ENCODE data around the gene CAMK2D. TPM values are rescaled to one million over a fixed set of nuclear protein-coding genes. Genes with fewer than 3 reads are reported as not detected.

CAMK2D gene
- total RNA-seq, 1 donor from 2014 or later: 78.9 TPM

DNA sequence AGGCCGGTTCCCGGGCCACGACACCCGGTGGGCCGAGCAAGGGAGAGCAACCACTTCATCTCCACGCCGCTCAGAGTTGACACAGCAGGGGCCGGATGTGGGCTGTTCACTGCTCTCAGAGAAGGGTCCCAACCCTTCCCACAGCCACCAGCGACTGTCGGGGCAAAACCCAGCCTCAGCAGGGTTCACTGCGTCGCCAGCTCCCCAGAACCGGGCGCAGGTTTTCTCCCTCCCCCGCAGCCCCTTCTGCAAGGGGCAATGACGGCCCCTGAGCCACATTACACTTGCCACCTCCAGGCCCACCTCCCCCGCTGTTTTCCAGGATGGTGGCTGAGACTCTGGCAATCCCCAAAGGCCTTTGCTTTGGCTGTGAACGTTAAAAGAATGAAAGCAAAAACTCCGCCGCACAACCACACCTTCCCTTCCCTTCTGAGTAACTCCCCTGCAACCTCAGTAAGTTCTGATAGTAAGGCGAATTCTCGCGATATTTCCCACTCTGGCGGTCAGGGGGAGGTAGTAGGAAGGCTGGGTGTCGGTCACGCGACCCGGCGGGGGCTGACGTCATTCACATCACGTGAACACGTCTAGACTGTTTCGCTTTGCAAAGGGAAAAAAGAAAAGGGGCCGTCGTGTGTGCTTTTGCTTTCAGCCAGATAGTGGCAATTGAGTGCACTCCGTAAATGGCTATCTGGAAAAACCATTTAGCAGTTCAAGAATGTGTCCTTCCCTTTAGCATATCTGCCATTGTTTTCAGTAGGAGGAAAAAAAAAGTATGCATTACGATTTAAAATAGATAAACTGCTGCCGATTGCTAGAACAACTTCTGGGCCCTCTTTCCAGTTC, 869 bp upstream of the CAMK2D start:
- peak; percentile 94 for DNase-seq

DNA sequence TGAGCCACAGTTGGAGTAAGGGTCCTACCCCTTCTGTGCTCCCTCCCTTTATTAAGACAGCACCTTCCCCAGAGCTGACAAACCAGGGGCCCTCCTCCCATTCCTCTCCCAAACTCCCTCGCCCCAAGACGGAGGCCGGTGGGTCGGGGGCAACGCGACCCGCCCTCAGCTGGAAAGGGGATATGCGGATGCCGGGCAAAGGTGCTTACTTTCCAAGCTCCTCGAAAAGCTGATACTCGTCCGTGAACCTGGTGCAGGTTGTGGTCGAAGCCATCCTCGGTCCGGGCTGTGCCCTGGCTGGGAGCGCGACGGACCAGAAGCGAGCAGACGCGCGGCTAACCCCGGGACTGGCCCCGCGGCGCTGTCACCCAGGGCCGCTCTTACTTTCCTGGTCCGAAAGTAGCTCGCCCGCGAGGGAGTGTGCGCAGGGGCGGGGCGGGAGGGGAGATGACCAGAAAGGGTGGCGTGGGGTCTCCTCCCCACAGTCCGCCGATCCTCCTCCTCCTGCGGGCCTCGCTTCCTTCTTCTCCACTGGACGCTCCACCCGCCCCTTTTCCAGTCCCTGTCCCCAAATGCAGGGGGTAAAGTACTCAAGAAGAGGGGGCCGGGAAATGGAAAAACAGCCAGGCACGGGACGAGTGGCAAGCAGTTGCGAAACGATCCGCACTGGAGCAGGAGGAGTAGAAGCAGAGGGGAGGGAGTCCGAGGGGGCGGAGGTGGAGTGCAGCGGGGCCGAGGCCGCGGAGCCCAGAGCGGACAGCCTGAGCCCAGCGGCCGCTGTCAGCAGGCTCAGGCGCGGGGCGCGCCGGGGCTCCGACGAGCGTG, 531 bp downstream of the CAMK2D start:
- peak; percentile 74 for DNase-seq

DNA sequence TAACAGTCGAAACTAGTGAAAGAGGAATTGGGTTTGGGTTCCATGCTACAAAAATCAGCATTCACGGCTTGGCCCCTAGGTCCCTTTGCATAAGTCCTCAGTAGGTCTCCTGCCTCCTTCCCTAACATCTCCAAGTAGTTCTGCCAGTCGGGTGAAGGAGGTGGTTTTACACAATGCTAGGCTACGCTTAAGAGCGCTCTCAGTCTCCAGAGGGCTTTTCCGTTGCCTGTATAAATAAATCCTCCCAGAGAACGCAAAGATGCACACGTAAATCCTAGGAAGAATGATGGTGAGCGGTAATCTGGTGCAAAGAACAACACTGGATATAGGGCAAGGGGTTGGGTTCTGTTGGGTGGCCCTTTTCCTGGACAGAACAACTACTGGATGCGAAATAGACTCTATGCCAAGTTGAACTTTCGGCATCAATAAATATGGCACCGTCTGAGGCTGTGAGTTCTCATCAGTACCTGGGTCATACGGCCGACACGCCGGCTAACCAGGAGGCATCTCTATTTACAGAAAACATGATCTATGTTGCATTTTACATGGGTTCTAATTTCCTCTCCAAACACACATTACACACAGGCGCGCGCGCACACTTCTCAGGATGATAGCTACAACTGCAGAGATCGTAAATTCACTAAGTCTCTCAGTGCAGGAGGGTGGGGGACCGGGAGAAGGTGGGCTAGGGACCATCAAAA, 1.3 kb downstream of the CAMK2D start:
- DNase-seq: peak; percentile 50

DNA sequence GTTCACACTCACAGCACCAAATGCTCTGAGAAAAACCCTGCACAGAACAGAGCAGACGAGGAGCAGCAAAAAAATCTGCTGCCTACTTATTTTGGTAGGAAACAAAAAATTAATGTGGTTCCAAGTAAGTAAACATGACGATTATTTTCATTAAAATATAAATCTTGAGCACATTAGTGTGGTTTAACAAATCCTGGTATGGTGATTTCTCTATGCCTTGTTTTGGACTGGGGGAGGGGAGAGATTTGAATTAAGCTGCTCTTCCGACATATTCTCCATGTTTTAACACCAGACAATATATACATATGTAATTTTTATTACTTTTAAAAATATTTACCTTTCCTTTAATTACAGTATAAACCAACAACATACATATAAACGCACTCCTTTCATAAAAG, 1.8 kb downstream of the CAMK2D start:
- DNase-seq: no peak

DNA sequence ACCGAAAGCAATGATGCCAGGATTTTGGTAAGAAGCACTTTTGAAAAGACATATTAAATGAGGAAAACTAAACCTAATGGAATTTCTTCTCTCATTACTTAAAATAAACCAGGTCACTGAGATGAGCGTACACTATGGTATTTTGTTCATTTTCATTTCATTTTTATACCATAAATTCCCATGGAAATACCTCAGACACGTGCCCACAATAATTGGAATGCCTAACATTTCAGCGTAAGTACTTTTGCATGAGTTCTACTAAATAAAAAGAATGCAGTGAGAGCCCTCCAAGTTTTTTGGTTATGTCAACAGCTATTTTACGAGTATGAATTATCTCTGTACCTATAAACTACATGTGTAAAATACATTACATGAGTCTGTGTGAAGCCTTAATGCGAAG, 3.2 kb downstream of the CAMK2D start:
- no peak for DNase-seq

DNA sequence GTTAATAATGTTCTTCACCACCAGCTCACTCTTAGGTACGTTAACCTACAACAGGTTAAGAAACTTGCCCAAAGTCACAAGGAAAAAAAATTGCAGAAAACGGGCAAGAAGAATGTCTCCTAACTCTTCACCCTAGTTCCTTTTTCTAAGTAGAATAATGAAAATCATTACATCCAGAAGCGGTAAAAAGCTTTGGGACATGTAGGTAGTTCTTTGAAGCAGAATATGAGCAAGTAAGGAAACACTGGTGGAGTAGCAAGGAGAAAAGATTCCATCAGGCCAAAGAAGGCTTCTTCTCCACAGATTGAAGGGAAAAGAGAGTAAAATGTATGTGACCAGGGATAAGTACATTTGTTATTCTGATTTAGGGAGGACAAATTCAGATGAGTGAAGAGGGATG, 4.1 kb downstream of the CAMK2D start:
- no peak for DNase-seq

DNA sequence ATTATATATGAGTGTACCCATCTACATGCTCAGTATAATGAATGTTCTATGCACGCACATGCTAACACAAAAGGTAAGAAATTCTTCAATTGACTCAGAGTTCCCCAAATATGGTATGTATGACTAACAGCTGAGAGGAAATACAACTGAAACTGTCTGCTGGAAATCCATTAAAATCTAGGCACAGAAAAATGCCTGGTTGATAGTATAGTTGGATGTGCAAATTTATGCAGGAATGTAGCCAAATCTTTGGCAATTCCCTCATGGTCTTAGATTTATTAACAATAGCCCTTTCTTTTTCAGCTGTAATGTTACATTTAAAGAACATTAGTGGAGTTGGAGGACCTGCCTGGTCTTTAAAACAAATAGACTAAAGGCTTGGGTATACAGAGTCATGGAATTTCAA, 5.5 kb downstream of the CAMK2D start:
- no peak for DNase-seq

DNA sequence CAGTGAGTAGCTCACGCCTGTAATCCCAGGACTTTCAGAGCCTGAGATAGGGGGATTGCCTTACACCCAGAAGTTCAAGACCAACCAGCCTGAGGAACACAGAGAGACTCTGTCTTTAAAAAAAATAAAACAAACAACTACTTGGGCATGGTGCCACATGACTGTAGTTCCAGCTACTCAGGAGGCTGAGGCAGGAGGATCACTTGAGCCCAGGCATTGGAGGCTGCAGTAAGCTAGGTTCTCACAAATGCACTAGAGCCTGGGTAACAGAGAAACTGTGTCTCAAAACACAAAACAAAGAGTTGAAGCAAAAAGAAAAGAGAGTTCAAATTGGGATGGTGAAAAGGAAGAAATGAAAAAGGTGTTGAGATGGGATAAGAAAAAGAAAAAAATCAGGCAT, 10.8 kb downstream of the CAMK2D start:
- no peak for DNase-seq

DNA sequence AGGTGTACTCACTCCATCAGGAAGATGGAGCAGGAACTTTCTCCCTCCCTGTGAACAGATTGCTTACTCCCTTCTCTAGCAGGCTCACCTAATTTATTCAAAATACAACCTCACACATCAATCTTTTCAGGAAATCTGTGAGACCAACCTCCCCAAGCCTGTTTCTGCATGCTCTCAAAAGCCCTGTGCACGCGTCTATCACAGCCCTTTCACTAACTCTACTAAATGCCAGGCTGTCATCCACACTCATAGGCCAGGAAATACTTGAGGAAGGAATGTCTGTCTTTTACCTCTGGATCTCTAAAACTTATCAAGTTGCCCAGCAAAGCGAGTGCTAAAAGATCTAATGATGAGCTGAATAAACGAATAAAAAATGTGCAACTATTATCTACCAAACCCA, 11.2 kb downstream of the CAMK2D start:
- DNase-seq: no peak

DNA sequence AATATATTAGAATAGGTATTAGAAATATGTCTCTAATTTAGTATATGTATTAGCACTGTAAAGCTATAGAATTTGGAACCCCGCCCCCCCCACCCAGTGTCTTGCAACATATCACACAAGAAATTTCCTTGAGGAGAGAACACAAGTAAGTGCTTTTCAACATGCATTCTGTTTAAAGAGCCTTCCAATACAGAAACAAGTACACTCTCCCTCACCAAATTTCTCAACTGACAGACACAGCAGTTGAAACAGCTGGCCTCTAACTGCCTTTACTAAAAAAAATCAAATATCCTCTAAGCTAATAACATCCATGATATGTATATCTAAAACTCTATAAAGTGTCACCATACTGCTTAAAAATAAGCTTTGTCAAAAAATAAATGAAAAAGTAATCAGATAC, 12.4 kb downstream of the CAMK2D start:
- no peak for DNase-seq

DNA sequence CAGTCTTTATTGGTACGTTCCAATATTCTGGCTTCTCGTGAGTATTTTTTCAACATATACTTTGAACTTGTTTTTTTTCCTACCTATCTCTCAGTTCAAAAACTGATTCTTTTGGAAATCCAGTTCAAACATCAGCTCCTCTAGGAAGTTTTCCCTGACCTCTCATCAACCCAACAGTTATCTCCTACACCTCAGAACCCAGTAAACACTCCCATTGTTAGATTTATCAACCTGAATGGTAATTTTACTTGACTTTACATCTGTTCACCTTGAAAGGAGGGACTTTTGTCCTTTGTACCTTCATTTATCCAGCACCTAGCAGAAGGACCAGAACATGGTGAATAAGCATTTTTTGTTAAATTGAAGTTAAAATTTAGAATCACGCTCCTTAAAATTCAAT, 13.6 kb downstream of the CAMK2D start:
- no peak for DNase-seq

DNA sequence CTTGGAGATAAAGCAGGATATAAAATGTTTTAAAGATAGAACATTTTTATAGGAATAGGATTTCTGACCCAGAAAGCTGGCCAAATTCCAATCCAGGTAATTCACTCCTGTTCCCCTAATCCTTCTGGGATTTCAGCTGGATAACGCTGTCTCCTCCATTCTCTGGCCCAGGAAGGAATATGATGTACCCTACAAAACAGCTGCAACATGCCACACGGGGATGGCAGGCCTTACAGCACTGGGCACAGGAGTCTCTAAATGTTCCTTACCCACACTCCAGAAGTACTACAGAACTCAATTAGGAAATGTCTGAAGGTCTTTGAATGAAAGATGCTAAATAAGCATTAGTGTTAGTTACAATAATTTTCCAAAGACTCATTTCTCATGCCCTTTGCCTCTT, 15.8 kb downstream of the CAMK2D start:
- no peak for DNase-seq

DNA sequence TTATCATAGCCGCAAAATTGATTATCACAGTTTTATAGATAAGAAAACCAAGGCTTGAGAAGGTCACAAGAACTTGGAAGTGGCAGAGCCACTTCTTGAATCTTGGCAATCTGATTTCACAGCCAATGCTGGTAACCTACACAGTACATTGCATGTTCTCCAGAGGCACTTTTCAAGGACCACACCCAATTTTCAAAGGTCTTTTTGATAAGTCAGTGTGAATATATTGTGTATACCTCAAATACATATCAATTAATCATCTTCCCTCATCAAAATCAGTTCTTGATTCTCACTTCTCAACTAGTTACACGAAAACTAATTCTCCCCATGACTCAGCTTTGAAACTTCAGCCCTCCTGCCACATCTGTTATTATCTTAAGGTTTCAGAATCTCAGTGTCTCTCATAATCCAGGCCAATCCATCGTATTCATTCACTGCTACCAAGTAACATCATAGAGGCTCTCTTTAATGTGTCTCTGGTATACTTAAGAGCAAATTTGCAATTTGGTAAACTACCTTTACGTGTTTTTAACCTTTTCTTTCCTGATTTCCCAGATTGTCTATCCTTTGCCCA, 16.8 kb downstream of the CAMK2D start:
- DNase-seq: no peak

DNA sequence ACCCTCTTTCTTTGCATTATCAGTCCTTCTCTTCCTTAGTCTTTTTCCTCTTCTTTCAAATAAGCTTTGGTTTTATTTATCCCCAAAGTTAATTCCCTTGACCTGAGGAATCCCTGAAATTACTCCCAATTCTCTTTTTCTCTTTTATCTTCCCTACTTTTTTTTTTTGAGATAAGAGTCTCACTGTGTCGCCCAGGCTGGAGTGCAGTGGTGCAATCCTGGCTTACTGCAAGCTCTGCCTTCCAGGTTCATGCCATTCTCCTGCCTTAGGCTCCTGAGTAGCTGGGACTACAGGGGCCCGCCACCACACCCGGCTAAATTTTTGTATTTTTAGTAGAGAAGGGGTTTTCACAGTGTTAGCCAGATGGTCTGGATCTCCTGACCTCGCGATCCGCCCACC, 17.8 kb downstream of the CAMK2D start:
- no peak for DNase-seq

DNA sequence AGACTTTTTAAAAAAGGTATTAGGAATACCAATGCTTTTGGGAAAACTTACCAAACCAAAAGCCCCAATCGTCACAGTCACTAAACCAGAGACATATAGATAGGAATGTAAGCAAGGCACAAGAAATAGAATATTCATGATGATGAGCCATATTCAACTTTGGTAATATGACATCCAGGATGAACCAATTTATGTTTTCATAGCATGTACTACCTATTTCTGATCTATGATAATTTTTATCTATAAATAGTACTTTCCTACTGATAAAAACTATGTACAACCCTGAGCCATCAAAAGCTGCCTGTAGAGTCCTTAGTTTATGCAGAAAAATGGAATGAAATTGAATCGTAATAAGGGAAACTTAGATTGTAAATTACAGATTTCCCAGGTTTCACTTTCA, 18.9 kb downstream of the CAMK2D start:
- DNase-seq: no peak

DNA sequence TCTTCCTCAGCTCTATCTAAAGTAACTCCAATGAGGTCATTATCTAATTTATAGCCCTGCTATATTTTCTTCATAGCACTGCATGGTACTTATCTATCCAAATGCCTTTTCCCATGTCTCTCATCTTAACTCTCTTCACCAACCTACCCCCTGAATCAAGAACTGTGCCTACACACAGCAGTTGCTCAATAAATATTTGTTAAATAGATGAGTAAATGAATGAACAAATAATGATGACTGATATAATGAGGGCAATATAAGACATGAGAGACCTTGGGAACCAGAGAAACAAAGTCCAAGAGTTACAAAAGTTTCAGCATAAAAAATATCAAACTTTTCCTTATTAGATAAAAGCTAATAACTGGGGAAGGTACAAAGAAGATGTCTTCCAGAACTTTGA, 19.6 kb downstream of the CAMK2D start:
- no peak for DNase-seq

DNA sequence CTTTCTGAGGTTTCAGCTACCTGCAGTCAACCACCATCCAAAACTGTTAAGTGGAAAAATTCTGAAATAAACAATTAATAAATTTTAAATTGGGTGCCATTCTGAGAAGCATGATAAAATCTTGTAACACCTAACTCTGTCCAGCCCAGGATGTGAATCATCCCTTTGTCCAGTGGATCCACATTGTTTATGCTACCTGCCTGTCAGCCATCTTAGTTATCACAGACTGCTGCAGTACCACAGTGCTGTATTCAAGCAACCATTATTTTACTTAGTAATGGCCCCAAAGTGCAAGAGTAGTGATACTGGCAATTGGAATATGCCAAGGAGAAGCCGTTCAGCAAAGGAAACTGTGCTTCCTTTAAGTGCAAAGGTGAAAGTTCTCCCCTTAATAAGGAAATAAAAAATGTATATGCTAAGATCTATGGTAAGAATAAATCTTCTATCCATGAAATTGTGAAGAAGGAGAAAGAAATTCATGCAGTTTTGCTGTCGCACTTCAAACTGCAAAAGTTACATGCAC, 20.6 kb downstream of the CAMK2D start:
- DNase-seq: no peak

DNA sequence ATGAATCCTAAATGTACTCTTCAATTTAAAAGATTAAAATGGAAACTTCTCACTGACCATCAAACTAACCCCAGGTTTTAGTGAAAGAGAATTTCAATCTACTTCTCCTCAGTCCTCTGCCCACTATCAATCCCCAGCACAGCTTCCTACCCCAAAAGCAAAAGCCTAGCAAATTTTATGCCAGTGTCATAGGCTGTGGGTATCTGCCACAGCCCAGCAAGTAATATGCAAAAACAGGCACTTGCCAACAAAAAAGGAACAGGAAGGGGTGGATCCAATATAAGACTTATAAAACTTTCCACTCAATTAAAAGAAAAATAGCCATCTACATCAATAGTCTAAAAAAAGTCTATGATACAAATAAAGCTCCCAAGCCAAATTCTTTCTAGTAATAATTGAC, 22.3 kb downstream of the CAMK2D start:
- no peak for DNase-seq

DNA sequence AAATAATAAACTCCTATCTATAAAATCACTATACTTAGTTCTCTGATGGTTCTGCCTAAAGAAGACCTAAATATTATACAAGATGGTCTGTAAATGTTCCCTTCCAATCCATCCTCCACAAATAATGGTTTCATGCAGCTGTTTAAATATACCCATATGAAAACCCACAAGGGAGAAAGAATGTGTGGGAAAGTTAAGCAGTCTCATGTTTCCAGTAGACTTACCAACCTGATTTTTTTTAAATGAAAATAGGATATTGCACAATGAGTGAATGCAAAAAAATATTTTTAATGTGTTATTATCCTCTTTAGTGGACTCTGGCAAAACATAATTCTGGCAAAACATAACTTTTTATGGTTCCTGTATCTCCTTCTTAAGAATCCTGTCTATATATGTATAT, 23.3 kb downstream of the CAMK2D start:
- DNase-seq: no peak

DNA sequence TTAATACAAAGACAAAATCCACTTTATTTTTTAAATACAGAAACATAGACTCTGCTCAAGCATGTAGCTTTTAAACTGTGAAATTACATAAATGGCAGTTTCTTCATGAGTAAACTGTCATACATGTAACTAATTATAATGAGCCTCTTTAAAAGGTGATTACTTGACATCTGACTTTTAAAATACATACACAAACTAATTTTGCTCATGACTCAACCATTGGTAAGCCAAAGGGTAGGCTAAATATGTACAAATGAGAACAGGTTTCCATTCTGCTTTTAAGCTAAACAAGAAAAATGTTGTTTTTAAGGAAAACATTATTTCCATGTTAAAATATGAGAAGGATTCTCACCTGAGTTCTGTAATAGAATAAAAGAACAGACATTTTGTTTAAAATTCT, 27.9 kb downstream of the CAMK2D start:
- no peak for DNase-seq

DNA sequence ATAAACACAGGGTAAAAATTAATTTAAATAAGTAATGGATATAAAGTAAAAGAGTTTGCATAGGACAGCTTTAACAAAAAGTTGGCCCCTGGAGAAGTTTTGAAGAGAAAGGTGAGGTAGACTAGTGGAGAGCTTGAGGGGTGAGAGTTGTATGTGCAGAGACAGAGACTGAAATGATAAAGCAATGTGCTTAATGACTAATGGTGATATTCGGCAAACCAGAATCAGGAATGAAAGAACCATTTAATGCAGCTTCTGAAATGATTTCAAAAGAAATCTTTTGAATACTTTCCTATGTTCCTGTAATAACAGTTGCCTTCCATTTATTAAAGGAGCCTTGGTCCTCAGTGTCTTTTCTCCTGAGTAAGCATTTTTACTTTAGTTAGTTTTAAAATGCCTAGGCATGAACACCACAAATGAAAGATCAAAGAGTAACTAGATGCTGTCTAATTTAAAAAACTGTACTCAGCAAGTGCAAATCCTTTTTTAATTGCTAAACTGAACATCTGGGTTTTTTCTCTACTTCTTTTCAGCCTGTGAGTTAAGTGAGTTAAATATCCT, 28.5 kb downstream of the CAMK2D start:
- DNase-seq: no peak
